ENCODE data around the gene KRTAP1-3.

DNA sequence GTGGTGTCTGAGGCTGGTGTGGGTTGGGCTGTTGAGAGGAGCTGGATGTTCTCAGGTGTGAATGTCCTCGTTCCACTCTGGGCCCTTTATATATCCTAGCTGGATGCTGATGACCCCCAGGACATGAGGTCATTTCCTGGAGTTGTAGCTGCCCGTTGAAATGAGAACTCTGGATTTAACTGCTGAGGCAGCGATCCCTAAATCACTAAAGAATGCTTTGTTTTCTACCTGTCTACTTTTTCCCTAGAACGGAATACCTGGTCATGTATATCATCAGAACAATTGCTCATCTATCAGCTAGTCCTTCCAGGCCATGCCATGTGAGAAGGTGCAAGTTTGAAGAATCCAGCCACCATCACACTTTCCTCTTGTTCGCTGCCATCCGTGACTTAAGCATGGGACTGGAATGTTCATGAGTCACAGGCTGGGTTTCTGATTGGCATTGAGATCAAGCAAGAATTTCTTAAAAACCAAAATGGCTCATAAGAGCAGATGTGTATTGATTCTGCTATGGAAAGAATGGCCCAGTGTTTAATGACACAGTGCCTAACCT lies 25.5 kb upstream of the KRTAP1-3 start, which contains the start of gene KRTAP2-3:
- TF ChIP-seq, protein P1, sequence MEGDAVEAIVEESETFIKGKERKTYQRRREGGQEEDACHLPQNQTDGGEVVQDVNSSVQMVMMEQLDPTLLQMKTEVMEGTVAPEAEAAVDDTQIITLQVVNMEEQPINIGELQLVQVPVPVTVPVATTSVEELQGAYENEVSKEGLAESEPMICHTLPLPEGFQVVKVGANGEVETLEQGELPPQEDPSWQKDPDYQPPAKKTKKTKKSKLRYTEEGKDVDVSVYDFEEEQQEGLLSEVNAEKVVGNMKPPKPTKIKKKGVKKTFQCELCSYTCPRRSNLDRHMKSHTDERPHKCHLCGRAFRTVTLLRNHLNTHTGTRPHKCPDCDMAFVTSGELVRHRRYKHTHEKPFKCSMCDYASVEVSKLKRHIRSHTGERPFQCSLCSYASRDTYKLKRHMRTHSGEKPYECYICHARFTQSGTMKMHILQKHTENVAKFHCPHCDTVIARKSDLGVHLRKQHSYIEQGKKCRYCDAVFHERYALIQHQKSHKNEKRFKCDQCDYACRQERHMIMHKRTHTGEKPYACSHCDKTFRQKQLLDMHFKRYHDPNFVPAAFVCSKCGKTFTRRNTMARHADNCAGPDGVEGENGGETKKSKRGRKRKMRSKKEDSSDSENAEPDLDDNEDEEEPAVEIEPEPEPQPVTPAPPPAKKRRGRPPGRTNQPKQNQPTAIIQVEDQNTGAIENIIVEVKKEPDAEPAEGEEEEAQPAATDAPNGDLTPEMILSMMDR (IDR thresholded peaks at IDR 0.05): no peak
- no peak for TF ChIP-seq POLR2AphosphoS5 (IDR thresholded peaks at IDR 0.05)
